DMS 273 (cell line): ENCODE data around the gene FARSB.

ENCODE experiments used
- DNase-seq: peaks from one replicate; lab custom pipeline; 2025; ENCODE audit not compliant: unreplicated experiment; lab: John Stamatoyannopoulos, UW

FARSB gene

DNA sequence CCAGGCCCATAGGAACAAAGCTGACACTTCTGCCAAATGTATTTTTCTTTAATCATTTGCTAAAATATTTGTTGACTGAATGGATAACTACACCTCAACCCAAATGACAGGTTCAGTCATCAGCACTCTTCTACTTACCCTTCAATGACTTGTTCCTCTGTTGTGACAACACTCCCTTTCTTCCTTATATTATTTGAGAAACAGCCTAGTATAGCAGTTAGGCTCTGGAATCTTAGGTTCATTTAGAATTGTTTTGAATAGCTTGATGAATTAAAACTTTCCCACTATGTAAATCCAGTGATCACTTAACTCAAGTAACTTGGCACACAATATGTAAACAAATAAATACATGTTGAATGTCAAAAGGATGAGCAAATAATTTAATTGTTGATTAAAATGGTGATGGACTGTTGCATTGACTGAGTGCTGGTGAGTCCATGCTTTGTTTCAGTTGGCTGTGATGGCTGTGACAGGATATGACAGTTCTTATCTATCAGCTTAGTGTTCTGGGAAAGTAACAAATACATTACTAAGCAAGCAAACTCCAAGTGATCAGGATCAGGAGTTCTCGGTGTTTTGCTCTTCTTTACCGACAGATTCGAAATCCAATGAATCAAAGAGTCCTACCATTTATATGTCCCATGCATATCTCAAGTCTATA, 12.7 kb upstream of the FARSB start:
- DNase-seq = no peak

DNA sequence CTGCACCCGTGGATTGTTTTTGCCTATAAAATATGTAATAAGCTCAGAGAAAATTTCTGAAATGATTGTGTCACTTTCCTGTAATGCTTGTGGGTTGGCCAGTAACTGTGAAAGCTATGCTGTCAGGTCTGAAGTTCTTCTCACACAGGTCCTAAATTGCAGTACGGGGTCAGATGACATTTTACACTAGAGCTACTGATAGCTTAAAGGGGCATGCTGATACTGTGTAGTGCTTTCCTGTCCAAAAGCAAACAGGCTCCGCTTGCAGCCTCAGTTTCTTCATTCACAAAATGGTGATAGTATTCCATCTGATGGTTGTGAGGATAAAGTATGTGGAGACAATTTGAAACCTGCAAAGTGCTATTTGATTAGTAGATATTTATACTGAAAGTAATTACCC, 7.6 kb upstream of the FARSB start:
- DNase-seq = no peak

DNA sequence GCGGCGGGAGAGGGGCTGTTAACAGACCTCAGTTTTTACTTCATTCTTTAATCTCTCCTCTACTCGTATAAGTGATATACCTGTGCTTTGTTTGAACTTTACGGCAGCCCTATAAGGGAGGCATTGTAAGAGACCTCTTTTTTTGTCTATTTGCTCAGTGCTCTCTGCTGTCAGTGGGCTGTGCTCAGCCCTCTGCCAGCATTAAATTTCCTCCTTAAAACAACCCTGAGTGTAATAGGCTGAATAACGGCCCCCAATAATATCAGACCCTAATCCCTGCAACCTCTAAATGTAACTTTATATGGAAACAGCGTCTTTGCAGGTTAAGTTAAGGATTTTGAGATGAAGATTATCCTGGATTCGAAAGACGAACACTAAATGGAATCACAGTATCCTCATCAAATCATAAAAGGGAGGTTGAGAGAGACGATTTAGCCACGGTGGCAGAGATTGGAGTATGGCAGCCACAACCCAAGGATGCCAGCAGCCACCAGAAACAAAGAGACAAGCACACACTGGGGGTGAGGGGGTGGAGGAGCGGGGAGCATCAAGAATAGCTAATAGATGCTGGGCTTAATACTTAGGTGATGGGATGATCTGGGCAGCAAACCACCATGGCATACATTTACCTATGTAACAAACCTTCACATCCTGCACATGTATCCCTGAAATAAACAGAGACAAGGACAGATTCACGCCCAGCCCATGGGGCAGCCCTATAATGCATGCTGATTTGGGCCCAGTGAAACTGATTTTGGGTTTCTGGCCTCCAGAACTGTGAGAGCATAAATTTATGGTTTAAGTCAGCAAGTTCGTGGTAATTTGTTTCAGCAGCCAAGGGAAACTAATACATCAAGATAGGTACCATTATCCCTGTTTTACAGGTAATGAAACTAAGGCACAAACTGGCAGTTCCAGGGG, 894 bp upstream of the FARSB start:
- DNase-seq = peak; percentile 46

DNA sequence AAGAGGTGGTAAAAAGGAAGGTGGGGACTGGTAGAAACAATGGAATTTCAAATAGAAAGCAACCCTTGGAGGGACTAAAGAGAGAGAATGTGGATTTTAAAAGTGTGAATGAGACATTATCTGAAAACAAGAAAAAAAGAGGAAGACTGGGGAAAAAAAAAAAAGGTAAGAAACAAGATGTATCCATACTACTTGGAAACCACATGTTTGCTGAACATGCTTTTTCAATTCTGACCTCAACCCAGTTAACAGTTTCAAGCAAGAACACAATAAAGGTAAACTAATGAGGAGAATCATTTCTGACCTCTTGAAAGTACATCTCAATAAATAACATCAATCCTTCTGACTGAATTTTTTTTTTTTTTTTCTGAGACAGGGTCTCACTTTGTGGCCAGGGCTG, 2.6 kb downstream of the FARSB start:
- DNase-seq = no peak

DNA sequence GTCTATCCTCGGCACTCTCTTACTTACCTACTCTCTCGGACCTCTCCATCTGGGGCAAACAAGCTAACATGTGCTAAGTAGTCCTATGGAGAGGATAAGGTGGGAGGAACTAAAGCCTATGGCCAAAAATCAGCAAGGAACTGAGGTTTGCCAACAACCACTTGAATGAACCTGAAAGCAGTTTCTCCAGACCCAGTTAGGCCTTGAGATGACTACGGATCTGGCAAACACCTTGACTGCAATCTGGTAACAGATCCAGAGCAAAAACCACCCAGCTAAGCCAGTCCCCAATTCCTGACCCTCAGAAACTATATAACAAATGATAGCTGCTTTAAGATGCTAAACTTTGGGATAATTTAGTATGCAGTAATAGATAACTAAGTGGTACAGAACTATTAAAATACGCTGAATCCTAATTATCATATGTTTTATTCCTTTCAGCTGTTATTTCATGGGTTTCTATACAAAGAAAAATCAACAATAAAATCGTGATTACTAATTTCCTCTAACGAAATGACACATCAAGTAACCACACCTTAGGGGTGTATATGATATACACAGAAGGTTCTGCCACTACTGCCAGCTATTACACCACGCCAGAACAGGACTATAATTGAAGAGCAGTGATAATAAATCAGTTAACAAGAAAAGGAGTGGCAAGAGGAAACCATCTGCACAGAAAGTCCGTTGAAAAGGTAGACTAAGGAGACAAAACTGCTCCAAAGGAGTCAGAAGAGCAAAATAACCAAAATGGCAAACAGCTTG, 3.2 kb downstream of the FARSB start:
- DNase-seq = no peak

DNA sequence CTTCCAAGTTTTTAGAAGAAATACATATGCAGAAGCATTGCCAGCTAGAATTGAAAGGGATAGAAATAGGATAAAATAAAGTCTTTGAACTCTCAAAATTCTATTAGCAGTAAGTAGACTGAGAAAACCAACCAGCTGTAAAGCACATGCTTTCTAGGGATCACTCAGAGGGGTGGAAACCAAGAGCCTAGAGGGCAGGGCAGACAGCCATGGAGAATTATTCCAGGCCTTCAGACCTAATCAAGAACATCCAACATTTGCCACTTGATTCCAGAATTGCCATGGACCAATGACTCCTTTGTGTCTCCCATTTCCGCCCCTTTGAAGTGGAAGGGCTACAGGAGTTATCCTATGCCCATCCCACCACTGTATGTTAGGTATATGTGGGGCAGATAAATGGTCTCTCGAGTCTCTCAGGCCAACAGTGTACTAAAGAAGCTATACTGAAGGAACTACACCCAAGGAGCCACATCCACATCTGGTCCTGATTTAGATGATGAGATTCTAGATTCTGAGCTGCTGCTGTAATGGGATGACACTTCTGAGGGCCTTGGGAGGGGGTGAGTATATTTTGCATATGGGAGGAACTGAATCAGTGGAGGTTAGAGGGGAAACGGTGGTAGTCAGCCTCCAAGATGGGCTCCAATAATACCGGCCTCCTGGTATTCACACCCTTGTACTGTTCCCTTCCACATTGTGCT, 4.0 kb downstream of the FARSB start:
- no peak for DNase-seq

DNA sequence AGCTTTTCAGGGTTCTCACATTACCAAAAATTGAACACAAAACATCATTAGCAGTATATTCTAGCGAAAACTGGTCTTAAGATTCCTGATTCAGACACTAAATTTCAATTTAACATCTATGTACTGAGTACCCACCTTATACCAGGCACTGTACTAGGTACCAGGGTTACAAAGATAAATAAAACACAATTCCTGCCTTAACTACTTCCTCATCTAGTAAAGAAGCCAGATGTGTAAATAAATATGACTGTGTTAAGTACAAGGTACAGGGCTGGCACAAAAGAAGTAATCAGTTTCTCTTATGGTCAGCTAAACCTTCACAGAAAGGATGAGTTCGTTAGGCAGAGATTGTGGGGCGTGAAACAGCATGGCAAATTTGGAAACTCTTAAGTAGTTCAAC, 6.1 kb downstream of the FARSB start:
- DNase-seq = no peak

DNA sequence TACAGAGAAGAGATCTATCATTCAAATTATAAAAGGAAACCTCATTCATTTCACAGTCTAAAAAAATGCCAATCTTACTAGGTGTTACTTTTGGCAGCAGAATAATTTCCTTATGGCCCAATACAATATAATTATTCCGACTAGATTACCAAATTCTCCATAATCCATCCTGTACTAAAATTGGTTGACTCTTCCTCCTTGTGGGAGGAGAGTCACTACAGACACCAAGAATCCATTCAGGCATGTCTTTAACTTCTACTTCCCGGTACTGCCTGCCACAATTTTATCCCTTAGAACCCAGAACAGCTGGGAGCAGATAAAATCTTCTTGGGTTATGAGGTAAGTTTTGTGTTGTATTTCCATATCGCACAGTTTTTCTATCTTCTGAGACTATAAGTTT, 9.9 kb downstream of the FARSB start:
- DNase-seq = peak; percentile 25

DNA sequence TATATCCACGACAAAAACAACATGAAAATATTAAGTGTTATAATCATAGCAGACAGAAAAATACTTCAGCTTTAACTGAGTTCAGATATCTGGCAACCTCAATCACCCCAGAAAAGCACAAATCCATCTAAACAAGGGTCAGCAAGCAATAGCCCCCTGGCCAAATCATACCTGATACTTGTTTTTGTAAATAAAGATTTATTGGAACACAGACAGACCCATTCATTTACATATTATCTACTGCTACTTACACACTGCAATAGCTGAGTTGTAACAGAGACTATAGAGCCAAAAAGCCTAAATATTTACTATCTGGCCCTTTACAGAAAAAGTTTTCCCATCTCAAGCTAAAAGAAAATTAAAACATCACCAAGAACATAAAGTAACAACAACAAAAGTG, 12.8 kb downstream of the FARSB start:
- no peak for DNase-seq

DNA sequence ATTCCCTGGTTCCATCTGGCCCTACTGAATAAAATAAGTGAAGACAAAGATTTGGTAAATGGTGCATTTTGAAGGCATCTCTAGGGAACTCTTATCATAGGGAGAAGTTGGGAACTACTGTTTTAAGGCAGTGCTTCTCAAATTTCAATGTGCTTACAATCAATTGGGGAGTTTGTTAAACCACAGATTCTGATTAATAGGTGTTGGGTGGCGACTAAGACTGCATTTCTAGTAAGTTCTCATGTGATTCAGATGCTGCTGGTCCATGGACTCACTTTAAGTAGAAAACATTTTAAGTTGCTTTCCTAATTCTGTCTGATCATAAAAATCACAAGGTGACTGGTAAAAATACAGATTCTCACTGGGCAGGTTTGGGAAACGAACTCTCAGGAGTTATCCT, 14.6 kb downstream of the FARSB start:
- no peak for DNase-seq

DNA sequence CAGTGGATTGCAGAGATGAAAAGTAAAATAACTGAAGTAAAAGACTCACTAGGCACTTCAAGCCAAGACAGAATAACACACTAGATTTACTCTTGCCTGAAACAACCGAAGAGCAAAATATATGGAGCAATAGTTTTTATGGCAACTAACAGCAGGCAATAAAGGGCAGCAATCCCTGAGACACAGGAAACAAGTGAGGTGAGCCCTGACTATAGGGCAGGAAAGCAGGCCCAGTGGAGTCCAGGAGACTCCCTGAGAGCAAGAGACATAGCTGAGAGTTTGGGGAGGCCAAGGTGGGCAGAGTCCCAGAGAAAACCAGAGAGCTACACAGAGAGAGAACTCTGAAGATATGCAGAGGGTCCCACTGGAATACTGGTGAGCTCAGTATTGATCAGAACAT, 18.8 kb downstream of the FARSB start:
- no peak for DNase-seq

DNA sequence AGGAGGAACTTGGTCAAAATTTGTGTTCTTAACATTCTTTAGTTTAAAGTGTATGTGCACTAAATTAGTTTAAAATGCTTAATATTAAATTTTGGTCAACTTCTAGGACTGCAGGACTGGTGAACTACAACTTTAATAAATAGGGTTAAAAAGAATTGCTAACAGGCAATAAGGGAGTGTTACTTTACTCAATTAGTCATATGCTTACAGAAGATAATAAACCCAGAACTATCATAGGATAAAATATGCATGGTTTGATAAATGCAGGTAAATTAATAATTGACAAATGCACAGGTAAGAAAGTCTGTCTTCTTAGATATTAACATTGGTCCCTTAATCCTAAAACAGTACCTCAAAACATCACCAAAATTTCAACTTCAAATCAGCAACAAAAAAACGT, 20.6 kb downstream of the FARSB start:
- no peak for DNase-seq

DNA sequence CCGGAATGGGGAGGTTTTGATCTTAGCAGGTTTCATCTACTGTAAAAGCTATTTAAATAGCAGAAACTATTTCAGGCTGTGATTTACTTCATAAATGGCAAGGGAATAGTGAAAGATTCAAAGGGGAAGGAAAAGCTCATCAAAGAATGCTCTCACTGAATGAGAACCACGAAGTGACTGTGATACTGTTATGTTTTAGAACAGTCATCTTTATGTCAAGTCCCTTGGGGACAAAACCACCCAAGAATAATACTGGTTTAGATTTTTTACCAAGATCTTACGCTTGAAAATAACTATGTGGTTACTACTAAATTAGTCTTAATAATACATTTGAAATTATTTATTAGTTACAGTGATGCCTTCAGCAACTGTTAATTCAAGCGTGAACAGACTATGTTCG, 28.1 kb downstream of the FARSB start:
- no peak for DNase-seq

DNA sequence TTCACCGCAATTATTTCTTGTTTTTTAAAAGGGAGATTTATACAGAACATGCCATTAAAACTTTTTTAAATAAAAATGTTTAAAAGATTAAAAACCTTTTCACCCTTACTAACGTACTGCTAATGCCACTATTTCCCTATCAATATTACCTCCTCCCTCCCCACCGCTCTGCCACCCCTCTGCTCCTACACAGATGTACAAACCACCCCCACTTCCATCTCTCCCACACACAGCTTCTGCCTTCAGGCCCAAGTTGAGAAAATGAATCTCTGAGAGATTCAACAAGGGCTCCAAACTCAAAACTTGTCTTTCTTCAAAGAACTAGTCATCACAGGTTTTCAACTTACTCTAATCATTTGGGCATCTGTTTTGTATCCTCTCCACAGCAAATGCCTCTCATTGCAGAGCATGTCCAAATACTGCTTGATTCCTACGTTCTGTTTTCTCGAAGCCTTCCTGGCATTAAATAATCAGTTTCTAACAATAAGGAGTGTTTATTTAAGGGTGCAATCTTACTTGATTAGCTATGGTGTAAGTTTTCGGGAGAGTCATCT, 32.1 kb downstream of the FARSB start:
- no peak for DNase-seq

DNA sequence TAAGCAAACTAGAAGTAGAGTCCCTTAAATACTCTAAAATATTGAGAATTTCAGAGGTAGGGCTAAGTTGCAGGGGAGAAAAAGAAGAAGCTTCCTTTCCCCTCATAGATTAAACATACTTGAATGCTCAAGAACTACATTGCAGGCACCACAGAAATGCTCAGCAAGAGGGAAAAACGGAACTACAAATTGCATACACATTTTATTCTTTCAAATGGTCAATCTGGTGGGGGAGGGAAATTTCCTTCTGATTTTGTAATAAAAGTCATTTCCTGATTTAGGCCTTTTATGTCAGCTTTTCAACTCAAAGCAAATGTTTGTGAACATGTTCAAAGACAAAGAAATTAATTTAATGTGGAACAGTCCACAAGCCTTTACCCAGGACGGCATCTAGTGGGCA, 33.0 kb downstream of the FARSB start:
- no peak for DNase-seq

DNA sequence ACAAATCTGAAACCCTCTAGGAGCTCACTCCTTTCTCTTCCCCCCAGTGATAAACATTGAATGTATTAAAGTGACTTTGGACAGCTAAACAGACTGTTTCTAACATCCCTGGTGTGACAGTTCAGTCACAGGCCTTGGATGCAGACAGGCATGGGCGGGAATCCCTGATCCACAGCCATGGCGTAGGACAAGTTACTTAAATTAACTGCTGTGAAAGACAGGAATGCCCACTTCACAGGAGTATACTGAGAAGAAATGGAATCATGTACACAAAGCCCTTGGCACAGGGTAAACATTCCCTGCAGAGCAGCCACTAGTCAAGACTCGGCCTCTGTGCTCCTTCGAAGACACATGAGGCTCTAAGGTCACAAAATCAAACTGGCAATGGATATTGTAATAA, 34.0 kb downstream of the FARSB start:
- DNase-seq = no peak

DNA sequence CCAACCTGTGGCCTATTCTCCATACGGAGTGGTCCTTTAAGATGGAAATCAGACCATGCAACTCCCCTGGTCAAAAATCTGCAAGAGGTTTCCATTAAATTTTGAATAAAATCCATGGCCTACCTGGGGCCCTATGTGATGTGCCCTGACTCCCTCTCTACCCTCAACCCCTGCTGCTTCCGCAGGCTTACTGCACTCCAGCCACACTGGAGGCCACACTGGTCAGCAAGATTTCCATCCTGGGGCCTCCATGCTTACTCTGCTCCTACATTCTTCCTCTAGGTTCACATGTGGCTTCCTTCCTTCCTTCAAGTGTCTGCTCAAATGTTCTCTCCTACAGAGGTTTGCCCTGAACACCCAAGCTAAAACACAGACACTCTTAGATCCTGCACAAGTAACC, 40.6 kb downstream of the FARSB start:
- no peak for DNase-seq

DNA sequence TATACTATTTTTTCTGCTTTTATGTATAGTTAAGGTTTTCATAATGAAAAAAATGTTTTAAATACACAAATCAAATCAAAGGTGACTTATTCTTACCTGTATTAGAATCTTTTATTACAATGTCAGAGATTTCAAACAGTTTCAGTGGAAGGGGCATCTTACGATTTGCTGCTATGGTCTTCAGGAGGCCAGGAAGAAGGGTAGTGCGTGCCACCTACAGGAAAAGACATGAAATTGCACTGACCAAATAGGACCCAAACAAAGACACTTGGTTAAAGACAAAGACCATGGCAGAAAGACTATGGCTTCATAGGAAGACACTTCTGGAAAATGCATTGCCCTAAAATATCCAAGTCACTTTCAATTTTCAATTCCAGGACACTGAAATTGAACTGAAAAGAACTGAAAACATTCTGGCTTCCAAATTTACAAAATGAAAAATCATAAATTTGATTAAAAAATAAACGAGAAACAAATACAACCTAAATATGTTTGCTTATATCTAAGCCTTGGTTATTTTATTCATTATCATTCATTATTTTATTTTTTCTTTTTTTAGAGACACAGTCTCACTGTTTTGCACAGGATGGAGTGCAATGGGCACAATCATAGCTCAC, 42.1 kb downstream of the FARSB start:
- DNase-seq = peak; percentile 65

DNA sequence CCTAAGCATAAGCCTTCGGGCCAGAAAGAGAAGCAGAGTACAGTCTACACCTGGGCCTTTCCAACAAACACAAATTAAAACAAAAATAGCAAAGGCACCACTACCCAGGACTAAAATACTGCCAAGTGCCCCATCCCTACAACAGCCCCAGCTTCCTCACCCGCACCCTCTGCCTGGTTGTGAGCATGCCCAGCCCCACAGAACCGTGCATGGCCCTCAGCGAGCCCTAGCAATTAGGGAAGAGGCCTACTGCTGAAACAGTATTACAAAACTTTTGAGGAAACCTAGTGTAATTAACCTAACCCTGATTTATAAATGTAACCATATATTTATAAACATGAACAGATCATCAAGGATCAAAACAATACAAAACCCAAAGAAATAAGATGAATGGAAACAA, 44.2 kb downstream of the FARSB start:
- DNase-seq = no peak

DNA sequence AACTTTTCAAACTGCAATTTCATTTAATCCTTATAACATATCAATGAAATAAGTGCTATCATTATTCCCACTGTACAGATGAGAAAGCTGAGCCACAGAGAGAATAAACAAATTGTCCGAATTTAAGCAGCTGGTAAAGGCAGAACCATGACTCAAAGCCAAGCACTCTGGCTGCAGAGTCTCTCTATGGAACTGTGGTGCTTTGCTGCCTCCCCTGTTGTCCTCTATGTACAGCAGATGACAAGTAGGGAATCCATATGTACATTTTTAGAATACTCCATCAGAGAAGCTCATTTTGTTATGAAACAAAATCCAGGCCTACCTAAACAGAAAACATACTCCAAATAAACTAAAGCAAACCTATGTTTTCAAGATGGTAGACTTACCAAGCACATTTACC, 45.1 kb downstream of the FARSB start:
- peak; percentile 34 for DNase-seq

DNA sequence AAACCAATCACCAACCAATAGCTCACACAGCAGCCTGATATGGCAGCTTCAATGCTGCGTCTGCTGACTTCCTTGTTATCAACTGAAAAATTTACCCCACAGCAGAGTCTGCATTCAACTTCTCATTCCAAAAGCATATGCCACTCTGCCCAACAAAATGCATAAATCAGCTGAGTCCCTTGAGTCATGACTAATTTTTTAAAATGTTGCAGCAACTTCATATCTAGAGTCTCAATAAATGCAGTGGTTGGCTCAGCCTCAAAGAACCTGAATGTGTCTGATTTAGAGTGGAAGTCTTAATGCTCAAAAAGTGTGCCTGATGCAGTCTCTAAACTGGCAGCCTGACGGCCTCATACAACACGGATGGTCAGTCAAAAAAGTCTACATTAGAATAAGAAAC, 46.5 kb downstream of the FARSB start:
- DNase-seq = no peak
